Measurements from ENCODE around the gene PTPN2. TPM values are rescaled to one million over a fixed set of nuclear protein-coding genes. Genes with fewer than 3 reads are reported as not detected.

The PTPN2 gene
- total and polyA plus RNA-seq, 9 of the 15 experiments (the other 6 are each of a cell fraction or from before 2014, with no cell fraction given) = 36.6 to 66.4 (median 43.8) TPM

GRCh38 chr18:12802538-12802937 lies 81.5 kb downstream of the PTPN2 start:
- Histone ChIP-seq H4K20me1 (replicated peaks; ENCODE audit: control insufficient read depth, insufficient read depth, low read length) (no peaks in the 10 kb centered on the region), H3K4me1 (replicated peaks in 1 of 2; ENCODE audit: control insufficient read depth in 2 of 2, insufficient read depth in 2 of 2, low read length in 2 of 2) (no peaks in the 10 kb centered on the region; a peak in 1 of 5 replicates), H2AFZ (ENCODE audit: low read depth, low read length) (no peak overlapping the region), H3K27me3 (ENCODE audit: control insufficient read depth in 2 of 2, insufficient read depth in 2 of 2, low read length in 2 of 2) (no peaks in the 10 kb centered on the region), H3K9ac (ENCODE audit: insufficient read depth in 1 of 2, low read depth in 2 of 2, low read length in 2 of 2) (no peak overlapping the region), H3K9me3 (replicated peaks; ENCODE audit: control insufficient read depth, insufficient read depth, low read depth, low read length) (no peaks in the 10 kb centered on the region), H3K9me1 (ENCODE audit: control insufficient read depth, insufficient read depth, low read length) (no peaks in the 10 kb centered on the region), H3K4me3 (no peak overlapping the region), H3K79me2 (ENCODE audit: control insufficient read depth, insufficient read depth, low read length) (no peaks in the 10 kb centered on the region), H3K4me2 (ENCODE audit: insufficient read depth, low read length) (no peak overlapping the region), H3K36me3 (ENCODE audit: control insufficient read depth, insufficient read depth, low read length) (peaks cover 26% of the 10 kb centered on the region; the same call in 1 of the 3 replicates), H3K27ac (ENCODE audit: extremely low read depth, low read depth, low read length) (no peak overlapping the region)
- TF ChIP-seq PBX2 (CRISPR knock-in tag; IDR thresholded peaks at IDR 0.05; ENCODE audit: low read depth) (no peak), PBX2 (tag; conservative IDR thresholded peaks at IDR 0.05; ENCODE audit: low read depth) (peak; percentile 52; the same call in 1 of the 2 replicates), CLOCK (CRISPR knock-in tag; IDR thresholded peaks at IDR 0.05; ENCODE audit: borderline replicate concordance) (no peak), ZNF717 (CRISPR knock-in tag; IDR thresholded peaks at IDR 0.05) (no peak), PHB (CRISPR knock-in tag; IDR thresholded peaks at IDR 0.05) (no peak), DPF2 (IDR thresholded peaks at IDR 0.05) (no peak)
- TF ChIP-seq, protein P1, sequence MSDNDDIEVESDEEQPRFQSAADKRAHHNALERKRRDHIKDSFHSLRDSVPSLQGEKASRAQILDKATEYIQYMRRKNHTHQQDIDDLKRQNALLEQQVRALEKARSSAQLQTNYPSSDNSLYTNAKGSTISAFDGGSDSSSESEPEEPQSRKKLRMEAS (CRISPR knock-in tag; IDR thresholded peaks at IDR 0.05) = no peak
- WGBS (ENCODE audit: insufficient coverage, low coverage, missing lambda C conversion rate) = 64% methylated on average over 1 of the region's 1 CpG
- DNase-seq (ENCODE audit: extremely low read depth in 1 of 4, low spot score in 3 of 4) = no peak
- ATAC-seq = no peak
- ChIA-PET POLR2A (no interaction called here), CTCF (ENCODE audit: low intra/inter-chr PET ratio) (no interaction called here)
- FAIRE-seq = no peak
- no TSS peak for BruUV-seq (replicated peaks)
- intact Hi-C loops (cut with micrococcal nuclease) (no loop called here), in situ Hi-C loops (cut with MboI) (no loop called here)

Data from K562 (cell line).